ENCODE data around the gene BIVM. TPM values are rescaled to one million over a fixed set of nuclear protein-coding genes. Genes with fewer than 3 reads are reported as not detected.

BIVM gene
- polyA plus RNA-seq, 1 donor (not counting 4 experiments of a cell fraction or from before 2014, with no cell fraction given): 20.7 TPM

DNA sequence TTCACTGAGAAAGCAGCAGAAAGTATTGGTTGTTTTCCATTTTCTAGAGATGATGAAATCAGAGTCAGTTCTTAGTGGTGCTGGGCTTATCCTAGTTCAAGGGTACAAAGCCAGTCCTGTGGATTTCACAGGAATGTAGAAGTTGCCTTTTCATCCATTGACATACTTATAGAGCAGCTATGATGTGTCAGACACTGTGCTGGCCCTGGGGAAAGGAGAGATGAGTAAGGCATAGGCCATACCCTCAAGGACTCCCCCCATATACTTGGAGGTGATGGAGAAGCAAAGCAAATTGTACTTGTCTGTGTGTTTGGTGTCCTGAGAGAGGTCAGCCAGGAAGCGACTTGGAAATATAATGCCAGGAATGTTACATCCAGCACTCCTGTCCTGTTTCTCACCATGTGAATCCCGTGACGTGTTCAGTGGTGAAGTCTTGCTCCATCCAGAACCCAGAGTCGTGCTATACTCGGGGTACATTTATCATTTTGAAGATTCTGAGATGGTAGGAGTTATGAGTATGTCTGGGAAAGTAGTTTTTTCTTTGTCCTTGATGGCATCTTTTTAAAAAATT, 69.5 kb downstream of the BIVM start:
- Histone ChIP-seq H3K4me3 (ENCODE audit: control insufficient read depth in 2 of 3, extremely low read depth in 1 of 3, insufficient read depth in 2 of 3, low read depth in 1 of 3, low read length in 3 of 3) (no peak overlapping the region), H3K9ac (ENCODE audit: control insufficient read depth, extremely low read depth, insufficient read depth, low read length) (no peak overlapping the region), H3K4me1 (ENCODE audit: control insufficient read depth, extremely low read depth, insufficient read depth, low read length) (peaks cover 5% of the 10 kb centered on the region), H3K9me1 (ENCODE audit: control insufficient read depth, extremely low read depth, insufficient read depth, low read length) (no peaks in the 10 kb centered on the region), H3K9me3 (ENCODE audit: control insufficient read depth, low read depth, low read length) (no peaks in the 10 kb centered on the region), H4K20me1 (ENCODE audit: control insufficient read depth, extremely low read depth, insufficient read depth, low read length) (no peaks in the 10 kb centered on the region), H3K79me2 (ENCODE audit: control insufficient read depth, insufficient read depth, low read length) (peaks cover 4% of the 10 kb centered on the region), H3K4me2 (ENCODE audit: control insufficient read depth, extremely low read depth, insufficient read depth, low read depth, low read length) (no peak overlapping the region), H2AFZ (ENCODE audit: control insufficient read depth, low read length) (no peak overlapping the region), H3K36me3 (ENCODE audit: control insufficient read depth in 2 of 2, extremely low read depth in 1 of 2, insufficient read depth in 2 of 2, low read length in 2 of 2) (peaks cover 33 to 36% of the 10 kb centered on the region in 2 experiments), H3K27ac (ENCODE audit: control insufficient read depth, insufficient read depth, low read length) (no peak overlapping the region), H3K27me3 (ENCODE audit: control insufficient read depth, extremely low read depth, insufficient read depth, low read length) (no peaks in the 10 kb centered on the region)
- FAIRE-seq: no peak
- dilution Hi-C loops (cut with MboI; ENCODE audit: extremely low pct_ligation_motif_present, low sequenced_read_pairs): no loop called here
- TF ChIP-seq, protein P1, sequence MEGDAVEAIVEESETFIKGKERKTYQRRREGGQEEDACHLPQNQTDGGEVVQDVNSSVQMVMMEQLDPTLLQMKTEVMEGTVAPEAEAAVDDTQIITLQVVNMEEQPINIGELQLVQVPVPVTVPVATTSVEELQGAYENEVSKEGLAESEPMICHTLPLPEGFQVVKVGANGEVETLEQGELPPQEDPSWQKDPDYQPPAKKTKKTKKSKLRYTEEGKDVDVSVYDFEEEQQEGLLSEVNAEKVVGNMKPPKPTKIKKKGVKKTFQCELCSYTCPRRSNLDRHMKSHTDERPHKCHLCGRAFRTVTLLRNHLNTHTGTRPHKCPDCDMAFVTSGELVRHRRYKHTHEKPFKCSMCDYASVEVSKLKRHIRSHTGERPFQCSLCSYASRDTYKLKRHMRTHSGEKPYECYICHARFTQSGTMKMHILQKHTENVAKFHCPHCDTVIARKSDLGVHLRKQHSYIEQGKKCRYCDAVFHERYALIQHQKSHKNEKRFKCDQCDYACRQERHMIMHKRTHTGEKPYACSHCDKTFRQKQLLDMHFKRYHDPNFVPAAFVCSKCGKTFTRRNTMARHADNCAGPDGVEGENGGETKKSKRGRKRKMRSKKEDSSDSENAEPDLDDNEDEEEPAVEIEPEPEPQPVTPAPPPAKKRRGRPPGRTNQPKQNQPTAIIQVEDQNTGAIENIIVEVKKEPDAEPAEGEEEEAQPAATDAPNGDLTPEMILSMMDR (optimal IDR thresholded peaks at IDR 0.05 in 1 of 3, IDR thresholded peaks at IDR 0.05 in 1 of 3, conservative IDR thresholded peaks at IDR 0.05 in 1 of 3; ENCODE audit: extremely low read depth in 1 of 3, insufficient read depth in 2 of 3, low read length in 3 of 3): no peak
- no peak for TF ChIP-seq EZH2 (IDR thresholded peaks at IDR 0.05; ENCODE audit: low read length)
- no peak for DNase-seq (ENCODE audit: low read depth, low spot score)

DNA sequence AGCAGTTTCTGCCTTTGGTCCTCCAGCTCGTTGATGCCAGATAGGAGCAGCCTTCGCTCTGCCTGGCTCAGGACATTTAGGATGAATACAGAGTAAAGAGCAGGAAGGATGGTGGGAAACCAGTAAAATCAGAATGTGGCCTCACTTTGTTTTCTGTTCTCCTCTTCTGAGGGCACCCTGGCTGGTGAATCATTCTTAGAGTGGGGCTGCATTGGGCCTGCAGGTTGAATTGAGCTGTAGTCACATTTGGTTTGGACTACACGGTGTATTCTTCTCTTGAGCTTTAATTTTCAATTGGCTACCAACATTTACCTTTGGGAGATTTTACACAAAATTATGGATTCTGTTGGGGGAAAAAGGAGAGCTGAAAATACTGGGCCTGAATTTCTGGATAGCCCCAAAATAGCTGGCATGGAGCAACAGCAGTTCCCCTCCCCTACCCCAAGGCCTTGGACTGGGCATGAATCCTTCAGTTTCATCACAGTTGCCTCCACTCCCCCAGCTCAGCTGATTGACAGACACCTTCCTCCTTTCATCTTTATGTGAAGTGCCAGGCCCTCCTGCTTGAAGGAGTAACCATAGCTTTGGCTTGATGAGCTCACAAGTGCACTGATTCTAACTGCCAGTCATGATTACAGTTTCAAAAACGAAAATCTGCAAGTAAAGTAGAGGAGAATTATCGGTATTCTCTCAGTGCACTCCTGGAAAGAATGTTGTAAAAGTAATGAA, 71.2 kb downstream of the BIVM start:
- H3K9me3 ChIP-seq (ENCODE audit: control insufficient read depth, low read depth, low read length): no peaks in the 10 kb centered on the region
- no peaks in the 10 kb centered on the region for H3K27me3 ChIP-seq (ENCODE audit: control insufficient read depth, extremely low read depth, insufficient read depth, low read length)
- H3K4me2 ChIP-seq (ENCODE audit: control insufficient read depth, extremely low read depth, insufficient read depth, low read depth, low read length): no peak overlapping the region
- H2AFZ ChIP-seq (ENCODE audit: control insufficient read depth, low read length): no peak overlapping the region
- H3K4me3 ChIP-seq (ENCODE audit: control insufficient read depth in 2 of 3, extremely low read depth in 1 of 3, insufficient read depth in 2 of 3, low read depth in 1 of 3, low read length in 3 of 3): no peak overlapping the region
- DNase-seq (ENCODE audit: low read depth, low spot score) (no peak), FAIRE-seq (no peak)
- no peaks in the 10 kb centered on the region for H4K20me1 ChIP-seq (ENCODE audit: control insufficient read depth, extremely low read depth, insufficient read depth, low read length)
- H3K27ac ChIP-seq (ENCODE audit: control insufficient read depth, insufficient read depth, low read length): no peak overlapping the region
- peaks cover 4% of the 10 kb centered on the region for H3K79me2 ChIP-seq (ENCODE audit: control insufficient read depth, insufficient read depth, low read length)
- TF ChIP-seq, protein P1 (optimal IDR thresholded peaks at IDR 0.05 in 1 of 3, IDR thresholded peaks at IDR 0.05 in 1 of 3, conservative IDR thresholded peaks at IDR 0.05 in 1 of 3; ENCODE audit: extremely low read depth in 1 of 3, insufficient read depth in 2 of 3, low read length in 3 of 3): peak in 1 of 3 experiments; percentile 1
- TF ChIP-seq EZH2 (IDR thresholded peaks at IDR 0.05; ENCODE audit: low read length): no peak
- dilution Hi-C loops (cut with MboI; ENCODE audit: extremely low pct_ligation_motif_present, low sequenced_read_pairs): no loop called here
- H3K4me1 ChIP-seq (ENCODE audit: control insufficient read depth, extremely low read depth, insufficient read depth, low read length): peaks cover 10% of the 10 kb centered on the region
- H3K36me3 ChIP-seq (ENCODE audit: control insufficient read depth in 2 of 2, extremely low read depth in 1 of 2, insufficient read depth in 2 of 2, low read length in 2 of 2): peaks cover 28 to 34% of the 10 kb centered on the region in 2 experiments
- no peak overlapping the region for H3K9ac ChIP-seq (ENCODE audit: control insufficient read depth, extremely low read depth, insufficient read depth, low read length)
- H3K9me1 ChIP-seq (ENCODE audit: control insufficient read depth, extremely low read depth, insufficient read depth, low read length): no peaks in the 10 kb centered on the region
